Right atrium auricular region (tissue), 2 donors: Measurements from ENCODE around the gene XPR1. TPM values are rescaled to one million over a fixed set of nuclear protein-coding genes. Genes with fewer than 3 reads are reported as not detected.

Source experiments
- DNase-seq: peaks from one replicate; pipeline ENCODE4 v3.0.0-alpha.2; 2019; ENCODE audit warnings: low spot score
- H3K27ac ChIP-seq, 2 donors: fragments of 200-600 bp; sonication (generic); 1 replicate in 1 of 2; 2 replicates in 1 of 2; pipeline ENCODE4 v1.5.1; 2016 to 2019
- H3K27me3 ChIP-seq, 2 donors: fragments of 200-600 bp; sonication (generic); one replicate each; pipeline versions ENCODE4 v1.5.1 to v1.6.0; 2017 to 2019
- H3K36me3 ChIP-seq: fragments of 200-600 bp; sonication (generic); one replicate; pipeline ENCODE4 v1.5.1; 2016
- H3K4me1 ChIP-seq, 2 donors: fragments of 200-600 bp; sonication (generic); one replicate each; pipeline versions ENCODE4 v1.5.1 to v1.6.0; 2017 to 2019
- H3K4me3 ChIP-seq, 2 donors: fragments of 200-600 bp; sonication (generic); 1 replicate in 1 of 2; 2 replicates in 1 of 2; pipeline ENCODE4 v1.5.1; 2017 to 2019; ENCODE audit warnings: mild to moderate bottlenecking in 1 of 2, moderate library complexity in 1 of 2
- H3K9me3 ChIP-seq, 2 donors: fragments of 200-600 bp; sonication (generic); one replicate each; pipeline ENCODE4 v1.5.1; 2019
- CTCF ChIP-seq, 2 donors: fragments of 200-600 bp; sonication (generic); IDR thresholded peaks; one replicate each; pipeline ENCODE4 v1.5.1; 2019; ENCODE audit warnings: antibody characterized with exemption in 2 of 2
- total RNA-seq, 2 donors: library from RNA; depleted of rRNA; stranded (reverse); fragments of >200 nt; gene quantifications; one replicate each; pipeline ENCODE4 v1.1.0, GENCODE V29; 2016

The XPR1 gene
- total RNA-seq, 2 donors from 2014 or later, result 30.0 to 53.0 TPM

GRCh38 chr1:180923887-180924286 lies 292.1 kb downstream of the XPR1 start:
- H3K36me3 ChIP-seq, result peaks cover 5% of the 10 kb centered on the region
- no peak for TF ChIP-seq CTCF (IDR thresholded peaks at IDR 0.05)
- DNase-seq, result no peak
- H3K27me3 ChIP-seq, result no peaks in the 10 kb centered on the region
- H3K4me3 ChIP-seq, result no peak overlapping the region
- no peaks in the 10 kb centered on the region for H3K9me3 ChIP-seq
- H3K4me1 ChIP-seq, result peaks cover 0 to 46% of the 10 kb centered on the region in 2 donors
- H3K27ac ChIP-seq, result no peak overlapping the region

GRCh38 chr1:180924939-180925338 lies 293.1 kb downstream of the XPR1 start:
- TF ChIP-seq CTCF (IDR thresholded peaks at IDR 0.05), result no peak
- no peaks in the 10 kb centered on the region for H3K36me3 ChIP-seq
- H3K27ac ChIP-seq, result peak overlapping the region; percentile 86 to 93
- no peaks in the 10 kb centered on the region for H3K27me3 ChIP-seq
- H3K9me3 ChIP-seq, result no peaks in the 10 kb centered on the region
- peaks cover 0 to 55% of the 10 kb centered on the region in 2 donors for H3K4me1 ChIP-seq
- DNase-seq, result no peak
- H3K4me3 ChIP-seq, result no peak overlapping the region

- Histone ChIP-seq H3K9me3 (no peaks in the 10 kb centered on the region), H3K27ac (peak overlapping the region; percentile 86 to 93)
- TF ChIP-seq CTCF (IDR thresholded peaks at IDR 0.05), result no peak
These were observed 293.7 kb downstream of the XPR1 start for GRCh38 chr1:180925471-180926051.

GRCh38 chr1:180926164-180926981 lies 294.6 kb downstream of the XPR1 start:
- Histone ChIP-seq H3K27ac (peak overlapping the region; percentile 86 to 93), H3K4me3 (peak overlapping the region in 1 of 2 donors; percentile 6), H3K36me3 (no peaks in the 10 kb centered on the region), H3K9me3 (no peaks in the 10 kb centered on the region), H3K27me3 (no peaks in the 10 kb centered on the region), H3K4me1 (peaks cover 0 to 55% of the 10 kb centered on the region in 2 donors)
- DNase-seq, result no peak
- TF ChIP-seq CTCF (IDR thresholded peaks at IDR 0.05), result no peak

More at GRCh38 chr1:180925471-180926051, 293.7 kb downstream of the XPR1 start:
- Histone ChIP-seq H3K36me3 (no peaks in the 10 kb centered on the region), H3K4me3 (no peak overlapping the region), H3K4me1 (peaks cover 0 to 55% of the 10 kb centered on the region in 2 donors), H3K27me3 (no peaks in the 10 kb centered on the region)
- no peak for DNase-seq

GRCh38 chr1:180927348-180927747 lies 295.5 kb downstream of the XPR1 start:
- no peaks in the 10 kb centered on the region for H3K36me3 ChIP-seq
- no peak overlapping the region for H3K4me3 ChIP-seq
- no peak for DNase-seq
- H3K9me3 ChIP-seq, result no peaks in the 10 kb centered on the region
- no peak for TF ChIP-seq CTCF (IDR thresholded peaks at IDR 0.05)
- peak overlapping the region; percentile 86 to 93 for H3K27ac ChIP-seq
- H3K27me3 ChIP-seq, result no peaks in the 10 kb centered on the region
- H3K4me1 ChIP-seq, result peaks cover 0 to 55% of the 10 kb centered on the region in 2 donors
